Suprapubic skin (tissue), 4 donors: ENCODE results near the gene MAGI1. TPM values are rescaled to one million over a fixed set of nuclear protein-coding genes. Genes with fewer than 3 reads are reported as not detected.
A peak's percentile ranks its signal among the peaks of the same experiment; 100 is the strongest.

Experiments
- DNase-seq, 2 donors: peaks; one replicate each; pipeline ENCODE4 v3.0.0-alpha.2; 2019; ENCODE audit warnings: low spot score in 2 of 2
- H3K27ac ChIP-seq: fragments of 200-600 bp; sonication (generic); one replicate; pipeline ENCODE4 v1.5.1; 2019
- H3K27me3 ChIP-seq: fragments of 200-600 bp; sonication (generic); one replicate; pipeline ENCODE4 v1.5.1; 2019
- H3K36me3 ChIP-seq: fragments of 200-600 bp; sonication (generic); one replicate; pipeline ENCODE4 v1.5.1; 2019
- H3K4me1 ChIP-seq: fragments of 200-600 bp; sonication (generic); one replicate; pipeline ENCODE4 v1.5.1; 2019
- H3K4me3 ChIP-seq: fragments of 200-600 bp; sonication (generic); one replicate; pipeline ENCODE4 v1.5.1; 2019; ENCODE audit warnings: mild to moderate bottlenecking
- H3K9me3 ChIP-seq: fragments of 200-600 bp; sonication (generic); one replicate; pipeline ENCODE4 v1.5.1; 2019
- CTCF ChIP-seq, 2 donors: fragments of 200-600 bp in 1 of 2; fragments of 450-650 bp in 1 of 2; sonication (generic) in 1 of 2; IDR thresholded peaks; one replicate each; pipeline ENCODE4 v1.5.1; 2016 to 2019; ENCODE audit warnings: antibody characterized with exemption in 2 of 2, mild to moderate bottlenecking in 1 of 2, moderate library complexity in 1 of 2
- EP300 ChIP-seq: sonication (generic); formaldehyde crosslinking; IDR thresholded peaks from one replicate; pipeline ENCODE4 v1.6.1; 2017; ENCODE audit warnings: antibody characterized with exemption
- POLR2A ChIP-seq, 2 donors: fragments of 450-650 bp; IDR thresholded peaks; one replicate each; pipeline ENCODE4 v1.6.1; 2017; ENCODE audit warnings: antibody characterized with exemption in 2 of 2, mild to moderate bottlenecking in 2 of 2, moderate library complexity in 2 of 2
- POLR2AphosphoS5 ChIP-seq, 3 donors: sonication (generic); formaldehyde crosslinking; IDR thresholded peaks; one replicate each; pipeline ENCODE4 v1.6.1; 2017; ENCODE audit warnings: antibody characterized with exemption in 3 of 3
- WGBS: methylation state at CpG from one replicate; pipeline ENCODE4 v1.1.5; 2018; 5-methylcytosine and 5-hydroxymethylcytosine counted together
- total RNA-seq, 4 donors: library from RNA; depleted of rRNA; stranded (reverse); fragments of >200 nt; gene quantifications; one replicate each; pipeline ENCODE4 v1.1.0, GENCODE V29; 2016

Gene MAGI1
- total RNA-seq = 10 to 100 TPM; 37.9 to 71.5 (median 48.6) TPM

GRCh38 chr3:66038726-66039589 is at the start of gene MAGI1:
MAGI1 (minus strand) TSS chr3:66038918; CDS start chr3:66038308, 610 bp downstream.
- Histone ChIP-seq H3K36me3 (no peaks in the 10 kb centered on the region), H3K9me3 (no peaks in the 10 kb centered on the region), H3K4me3 (peak within 1 kb of the TSS; percentile 71), H3K27ac (peak within 1 kb of the TSS; percentile 89), H3K27me3 (no peaks in the 10 kb centered on the region), H3K4me1 (peaks cover 31% of the 10 kb centered on the region)
- DNase-seq = peak; percentile 87 to 91
- TF ChIP-seq POLR2AphosphoS5 (IDR thresholded peaks at IDR 0.05) = no peak
- TF ChIP-seq EP300 = no peak
- TF ChIP-seq POLR2A (IDR thresholded peaks at IDR 0.05) = no peak
- TF ChIP-seq CTCF (IDR thresholded peaks at IDR 0.05) = no peak
- 0% methylated on average over 26 of the region's 73 CpGs for WGBS

- Histone ChIP-seq H3K4me3 (no peak overlapping the region), H3K36me3 (no peaks in the 10 kb centered on the region), H3K4me1 (no peaks in the 10 kb centered on the region), H3K9me3 (no peaks in the 10 kb centered on the region), H3K27me3 (no peaks in the 10 kb centered on the region), H3K27ac (no peak overlapping the region)
- 64% methylated on average over 3 of the region's 3 CpGs for WGBS
- DNase-seq = no peak
- TF ChIP-seq CTCF (IDR thresholded peaks at IDR 0.05) = no peak
These were observed 45.1 kb upstream of the MAGI1 start for GRCh38 chr3:66083784-66084213.

- Histone ChIP-seq H3K27me3 (no peaks in the 10 kb centered on the region), H3K4me3 (no peak overlapping the region), H3K9me3 (no peaks in the 10 kb centered on the region), H3K4me1 (no peaks in the 10 kb centered on the region), H3K36me3 (no peaks in the 10 kb centered on the region), H3K27ac (no peak overlapping the region)
- TF ChIP-seq POLR2A (IDR thresholded peaks at IDR 0.05) (no peak), POLR2AphosphoS5 (IDR thresholded peaks at IDR 0.05) (no peak), EP300 (no peak), CTCF (IDR thresholded peaks at IDR 0.05) (no peak)
- 83% methylated on average over 5 of the region's 5 CpGs for WGBS
- DNase-seq = no peak
These were observed 44.5 kb upstream of the MAGI1 start for GRCh38 chr3:66083096-66083678.

- TF ChIP-seq POLR2A (IDR thresholded peaks at IDR 0.05) (no peak), POLR2AphosphoS5 (IDR thresholded peaks at IDR 0.05) (no peak), EP300 (no peak), CTCF (IDR thresholded peaks at IDR 0.05) (no peak)
- no peaks in the 10 kb centered on the region for H3K27me3 ChIP-seq
- H3K9me3 ChIP-seq = no peaks in the 10 kb centered on the region
- no peaks in the 10 kb centered on the region for H3K4me1 ChIP-seq
- no peak overlapping the region for H3K27ac ChIP-seq
- no peak for DNase-seq
- H3K4me3 ChIP-seq = no peak overlapping the region
- H3K36me3 ChIP-seq = no peaks in the 10 kb centered on the region
These were observed 44.0 kb upstream of the MAGI1 start for GRCh38 chr3:66082679-66083078.

- no peak for DNase-seq
- Histone ChIP-seq H3K9me3 (no peaks in the 10 kb centered on the region), H3K27ac (no peak overlapping the region), H3K36me3 (no peaks in the 10 kb centered on the region), H3K27me3 (no peaks in the 10 kb centered on the region), H3K4me3 (no peak overlapping the region), H3K4me1 (no peaks in the 10 kb centered on the region)
- no peak for TF ChIP-seq EP300
- TF ChIP-seq POLR2A (IDR thresholded peaks at IDR 0.05) = no peak
- TF ChIP-seq CTCF (IDR thresholded peaks at IDR 0.05) = no peak
- TF ChIP-seq POLR2AphosphoS5 (IDR thresholded peaks at IDR 0.05) = no peak
- 94% methylated on average over 3 of the region's 3 CpGs for WGBS
These were observed 41.4 kb upstream of the MAGI1 start for GRCh38 chr3:66080167-66080566.
